COR-L47 (cell line): Measurements from ENCODE around the gene CORO2B.
A peak's percentile ranks its signal among the peaks of the same experiment; 100 is the strongest.

Experiments
- DNase-seq: peaks from one replicate; lab custom pipeline; 2025; lab: John Stamatoyannopoulos, UW

Gene CORO2B

GRCh38 chr15:68699124-68699880 lies 120.5 kb downstream of the CORO2B start:
- no peak for DNase-seq

GRCh38 chr15:68699881-68700454 lies 121.2 kb downstream of the CORO2B start:
- no peak for DNase-seq

- DNase-seq: peak; percentile 73
Observed at GRCh38 chr15:68700455-68701123, 121.8 kb downstream of the CORO2B start.

GRCh38 chr15:68701886-68702285 lies 123.1 kb downstream of the CORO2B start:
- DNase-seq: no peak

- DNase-seq: no peak
Observed at GRCh38 chr15:68704496-68705021, 125.8 kb downstream of the CORO2B start.

- no peak for DNase-seq
Observed at GRCh38 chr15:68706256-68706655, 127.5 kb downstream of the CORO2B start.

- no peak for DNase-seq
Observed at GRCh38 chr15:68706931-68707330, 128.1 kb downstream of the CORO2B start.

- no peak for DNase-seq
Observed at GRCh38 chr15:68707386-68707785, 128.6 kb downstream of the CORO2B start.

- no peak for DNase-seq
Observed at GRCh38 chr15:68709876-68710275, 131.1 kb downstream of the CORO2B start.

- DNase-seq: no peak
Observed at GRCh38 chr15:68710536-68710935, 131.7 kb downstream of the CORO2B start.

GRCh38 chr15:68711406-68711805 lies 132.6 kb downstream of the CORO2B start:
- DNase-seq: no peak

GRCh38 chr15:68712886-68713285 lies 134.1 kb downstream of the CORO2B start:
- no peak for DNase-seq

GRCh38 chr15:68713874-68714273 lies 135.1 kb downstream of the CORO2B start:
- DNase-seq: no peak

GRCh38 chr15:68715111-68715510 lies 136.3 kb downstream of the CORO2B start:
- no peak for DNase-seq

GRCh38 chr15:68717951-68718350 lies 139.2 kb downstream of the CORO2B start:
- no peak for DNase-seq

- no peak for DNase-seq
Observed at GRCh38 chr15:68718468-68718867, 139.7 kb downstream of the CORO2B start.

GRCh38 chr15:68719051-68719450 lies 140.3 kb downstream of the CORO2B start:
- no peak for DNase-seq

- no peak for DNase-seq
Observed at GRCh38 chr15:68719672-68720071, 140.9 kb downstream of the CORO2B start.

- no peak for DNase-seq
Observed at GRCh38 chr15:68721886-68722285, 143.1 kb downstream of the CORO2B start.

GRCh38 chr15:68725736-68726135 lies 146.9 kb downstream of the CORO2B start:
- no peak for DNase-seq

- DNase-seq: no peak
Observed at GRCh38 chr15:68726246-68726645, 147.5 kb downstream of the CORO2B start.

GRCh38 chr15:68729789-68730411 lies 151.1 kb downstream of the CORO2B start:
- no peak for DNase-seq
